Retinal pigment epithelial cell (primary cell): Measurements from ENCODE around the gene ZNF554.
A peak's percentile ranks its signal among the peaks of the same experiment; 100 is the strongest.

Experiments
- DNase-seq: peaks from one replicate; pipeline ENCODE4 v3.0.0-alpha.2; 2010; ENCODE audit warnings: low read depth
- H3K4me3 ChIP-seq: 2 replicates; pipeline ENCODE4 v1.5.1; 2011; ENCODE audit warnings: mild to moderate bottlenecking, low read length, control low read depth, moderate library complexity
- CTCF ChIP-seq: conservative IDR thresholded peaks from 2 replicates; pipeline ENCODE4 v1.5.1; 2011; ENCODE audit warnings: low read depth, low read length, control low read depth, inconsistent platforms

The ZNF554 gene

GRCh38 chr19:2819540-2820111 is at the start of gene ZNF554:
TSS of gene ZNF554 (plus strand) at chr19:2819868. CDS start at chr19:2820072, 204 bp downstream.
- peak; percentile 95 for TF ChIP-seq CTCF
- DNase-seq = peak; percentile 75
- H3K4me3 ChIP-seq = peak within 1 kb of the TSS; percentile 71

GRCh38 chr19:2770055-2771013 is 49.3 kb upstream of the ZNF554 start:
- no peak for TF ChIP-seq CTCF
- H3K4me3 ChIP-seq = no peak overlapping the region
- DNase-seq = no peak

GRCh38 chr19:2771786-2772674 is 47.6 kb upstream of the ZNF554 start:
- TF ChIP-seq CTCF = no peak

GRCh38 chr19:2774083-2774679 is 45.5 kb upstream of the ZNF554 start:
- no peak overlapping the region for H3K4me3 ChIP-seq
- TF ChIP-seq CTCF = no peak
- no peak for DNase-seq

More at GRCh38 chr19:2771786-2772674, 47.6 kb upstream of the ZNF554 start:
- no peak for DNase-seq
- H3K4me3 ChIP-seq = no peak overlapping the region

- no peak overlapping the region for H3K4me3 ChIP-seq
- no peak for TF ChIP-seq CTCF
- no peak for DNase-seq
Measured at GRCh38 chr19:2774953-2775555, 44.6 kb upstream of the ZNF554 start.

- TF ChIP-seq CTCF = no peak
- H3K4me3 ChIP-seq = no peak overlapping the region
- DNase-seq = no peak
Measured at GRCh38 chr19:2775556-2776430, 43.9 kb upstream of the ZNF554 start.
